Breast epithelium (tissue), 3 donors: ENCODE results near the gene EGFL6.

Source experiments
- POLR2AphosphoS5 ChIP-seq, 3 donors: sonication (generic); formaldehyde crosslinking; IDR thresholded peaks; one replicate each; pipeline ENCODE4 v1.6.1; 2017; ENCODE audit warnings: antibody characterized with exemption in 3 of 3
- TF ChIP-seq, protein P1 (sequence below), 3 donors: fragments of 450-650 bp; IDR thresholded peaks; one replicate each; pipeline ENCODE4 v1.5.1; 2016 to 2017; ENCODE audit warnings: antibody characterized with exemption in 3 of 3, mild to moderate bottlenecking in 3 of 3, moderate library complexity in 3 of 3

- TF ChIP-seq, protein P1, sequence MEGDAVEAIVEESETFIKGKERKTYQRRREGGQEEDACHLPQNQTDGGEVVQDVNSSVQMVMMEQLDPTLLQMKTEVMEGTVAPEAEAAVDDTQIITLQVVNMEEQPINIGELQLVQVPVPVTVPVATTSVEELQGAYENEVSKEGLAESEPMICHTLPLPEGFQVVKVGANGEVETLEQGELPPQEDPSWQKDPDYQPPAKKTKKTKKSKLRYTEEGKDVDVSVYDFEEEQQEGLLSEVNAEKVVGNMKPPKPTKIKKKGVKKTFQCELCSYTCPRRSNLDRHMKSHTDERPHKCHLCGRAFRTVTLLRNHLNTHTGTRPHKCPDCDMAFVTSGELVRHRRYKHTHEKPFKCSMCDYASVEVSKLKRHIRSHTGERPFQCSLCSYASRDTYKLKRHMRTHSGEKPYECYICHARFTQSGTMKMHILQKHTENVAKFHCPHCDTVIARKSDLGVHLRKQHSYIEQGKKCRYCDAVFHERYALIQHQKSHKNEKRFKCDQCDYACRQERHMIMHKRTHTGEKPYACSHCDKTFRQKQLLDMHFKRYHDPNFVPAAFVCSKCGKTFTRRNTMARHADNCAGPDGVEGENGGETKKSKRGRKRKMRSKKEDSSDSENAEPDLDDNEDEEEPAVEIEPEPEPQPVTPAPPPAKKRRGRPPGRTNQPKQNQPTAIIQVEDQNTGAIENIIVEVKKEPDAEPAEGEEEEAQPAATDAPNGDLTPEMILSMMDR (IDR thresholded peaks at IDR 0.05): no peak
- no peak for TF ChIP-seq POLR2AphosphoS5 (IDR thresholded peaks at IDR 0.05)
These were observed 86.3 kb downstream of the EGFL6 start for GRCh38 chrX:13655674-13656073.
